ENCODE data around the gene FAM98B.

DNA sequence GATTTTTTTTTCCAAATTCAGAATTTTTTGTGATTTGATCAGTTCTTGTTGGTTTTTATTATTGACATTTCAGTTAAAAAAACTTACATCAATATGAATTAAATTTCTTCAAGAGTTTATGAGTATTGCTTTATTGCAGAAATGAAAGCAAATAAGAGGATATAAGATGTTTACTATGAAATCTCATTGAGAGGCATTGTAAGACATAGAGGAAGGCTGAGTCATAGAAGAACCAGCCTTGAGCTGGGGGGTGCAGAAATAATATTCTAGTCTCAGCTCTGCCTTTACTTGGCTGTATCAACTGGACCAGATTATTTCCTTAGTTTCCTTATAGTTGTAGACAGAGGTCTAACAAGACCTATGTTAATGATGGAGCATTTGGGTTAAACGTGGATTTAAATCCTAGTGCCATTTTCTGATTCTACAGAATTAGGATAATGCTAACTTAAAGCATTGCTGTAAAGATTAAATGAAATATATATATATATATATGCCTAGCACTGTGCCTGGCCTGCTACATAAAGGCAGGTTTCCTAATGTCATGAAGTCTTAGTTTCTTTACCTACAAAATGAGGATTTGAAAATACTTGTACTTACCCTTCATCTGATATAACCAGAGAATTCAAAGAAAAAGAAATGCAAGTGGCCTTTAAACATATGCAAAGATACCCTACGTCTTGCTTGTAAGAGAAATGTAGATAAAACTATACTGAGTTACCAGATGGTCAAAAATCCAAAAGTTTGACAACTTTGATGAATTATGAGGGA, 7.3 kb downstream of the FAM98B start:
- TF ChIP-seq, protein P1, sequence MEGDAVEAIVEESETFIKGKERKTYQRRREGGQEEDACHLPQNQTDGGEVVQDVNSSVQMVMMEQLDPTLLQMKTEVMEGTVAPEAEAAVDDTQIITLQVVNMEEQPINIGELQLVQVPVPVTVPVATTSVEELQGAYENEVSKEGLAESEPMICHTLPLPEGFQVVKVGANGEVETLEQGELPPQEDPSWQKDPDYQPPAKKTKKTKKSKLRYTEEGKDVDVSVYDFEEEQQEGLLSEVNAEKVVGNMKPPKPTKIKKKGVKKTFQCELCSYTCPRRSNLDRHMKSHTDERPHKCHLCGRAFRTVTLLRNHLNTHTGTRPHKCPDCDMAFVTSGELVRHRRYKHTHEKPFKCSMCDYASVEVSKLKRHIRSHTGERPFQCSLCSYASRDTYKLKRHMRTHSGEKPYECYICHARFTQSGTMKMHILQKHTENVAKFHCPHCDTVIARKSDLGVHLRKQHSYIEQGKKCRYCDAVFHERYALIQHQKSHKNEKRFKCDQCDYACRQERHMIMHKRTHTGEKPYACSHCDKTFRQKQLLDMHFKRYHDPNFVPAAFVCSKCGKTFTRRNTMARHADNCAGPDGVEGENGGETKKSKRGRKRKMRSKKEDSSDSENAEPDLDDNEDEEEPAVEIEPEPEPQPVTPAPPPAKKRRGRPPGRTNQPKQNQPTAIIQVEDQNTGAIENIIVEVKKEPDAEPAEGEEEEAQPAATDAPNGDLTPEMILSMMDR (IDR thresholded peaks at IDR 0.05) = no peak
- TF ChIP-seq POLR2A (IDR thresholded peaks at IDR 0.05) = no peak

Measured in testis (tissue), 2 donors.